OCI-M2 (cell line): Measurements from ENCODE around the gene MPRIP.
A peak's percentile ranks its signal among the peaks of the same experiment; 100 is the strongest.

Experiments
- DNase-seq: peaks from one replicate; lab custom pipeline; 2025; ENCODE audit not compliant: unreplicated experiment; lab: John Stamatoyannopoulos, UW

Gene MPRIP

GRCh38 chr17:17227608-17228520, 185.6 kb downstream of the MPRIP start:
- DNase-seq, result no peak

- no peak for DNase-seq
Observed at GRCh38 chr17:17228521-17229279, 186.4 kb downstream of the MPRIP start.

- DNase-seq, result no peak
Observed at GRCh38 chr17:17229416-17230384, 187.4 kb downstream of the MPRIP start.

- DNase-seq, result no peak
Observed at GRCh38 chr17:17231621-17232302, 189.5 kb downstream of the MPRIP start.

- no peak for DNase-seq
Observed at GRCh38 chr17:17232303-17232621, 190.0 kb downstream of the MPRIP start.

GRCh38 chr17:17235212-17236174, 193.2 kb downstream of the MPRIP start:
- no peak for DNase-seq

GRCh38 chr17:17236295-17237025, 194.2 kb downstream of the MPRIP start:
- no peak for DNase-seq

- DNase-seq, result peak; percentile 70
Observed at GRCh38 chr17:17237026-17237799, 195.0 kb downstream of the MPRIP start, which contains the start of gene FLCN. TSS of gene FLCN (minus strand) at chr17:17237168. CDS start at chr17:17228137, 9,031 bp downstream.

GRCh38 chr17:17239832-17240231, 197.6 kb downstream of the MPRIP start:
- DNase-seq, result no peak

- no peak for DNase-seq
Observed at GRCh38 chr17:17241656-17242055, 199.4 kb downstream of the MPRIP start.

GRCh38 chr17:17242246-17242645, 200.0 kb downstream of the MPRIP start:
- DNase-seq, result no peak
